GM18520 (cell line): ENCODE results near the gene MAPK6.

ENCODE experiments used
- ATAC-seq: cut with Tn5 transposase; IDR thresholded peaks from one replicate; pipeline ENCODE4 v1.9.1; 2021; ENCODE audit not compliant: unreplicated experiment

MAPK6 gene

DNA sequence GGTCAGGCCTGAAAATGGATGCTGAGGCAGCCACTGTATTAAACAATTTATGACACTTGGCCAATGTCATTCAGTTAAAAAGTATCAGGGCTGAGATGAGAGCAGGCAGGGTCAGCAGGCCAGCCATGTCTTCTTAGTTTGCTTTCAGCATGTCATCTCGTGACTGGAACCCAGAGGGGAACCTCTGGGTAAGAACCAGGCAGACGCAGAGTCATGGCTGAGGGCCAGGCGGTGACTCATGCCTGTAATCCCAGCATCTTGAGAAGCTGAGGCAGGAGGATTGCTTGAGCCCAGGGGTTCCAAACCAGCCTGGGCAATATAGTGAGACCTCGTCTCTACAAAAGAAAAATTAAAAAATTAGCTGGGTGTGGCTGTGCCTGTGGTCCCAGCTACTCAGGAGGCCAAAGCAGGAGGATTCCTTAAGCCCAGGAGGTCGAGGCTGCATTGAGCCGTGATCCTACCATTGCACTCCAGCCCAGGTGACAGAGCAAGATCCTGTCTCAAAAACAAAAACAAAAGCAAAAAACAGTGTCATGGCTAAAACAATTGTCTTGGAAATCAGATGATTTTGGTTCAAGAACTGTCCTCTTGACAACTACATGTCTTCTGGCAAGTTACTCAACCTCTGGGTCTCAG lies 81.9 kb downstream of the MAPK6 start:
- ATAC-seq: no peak

DNA sequence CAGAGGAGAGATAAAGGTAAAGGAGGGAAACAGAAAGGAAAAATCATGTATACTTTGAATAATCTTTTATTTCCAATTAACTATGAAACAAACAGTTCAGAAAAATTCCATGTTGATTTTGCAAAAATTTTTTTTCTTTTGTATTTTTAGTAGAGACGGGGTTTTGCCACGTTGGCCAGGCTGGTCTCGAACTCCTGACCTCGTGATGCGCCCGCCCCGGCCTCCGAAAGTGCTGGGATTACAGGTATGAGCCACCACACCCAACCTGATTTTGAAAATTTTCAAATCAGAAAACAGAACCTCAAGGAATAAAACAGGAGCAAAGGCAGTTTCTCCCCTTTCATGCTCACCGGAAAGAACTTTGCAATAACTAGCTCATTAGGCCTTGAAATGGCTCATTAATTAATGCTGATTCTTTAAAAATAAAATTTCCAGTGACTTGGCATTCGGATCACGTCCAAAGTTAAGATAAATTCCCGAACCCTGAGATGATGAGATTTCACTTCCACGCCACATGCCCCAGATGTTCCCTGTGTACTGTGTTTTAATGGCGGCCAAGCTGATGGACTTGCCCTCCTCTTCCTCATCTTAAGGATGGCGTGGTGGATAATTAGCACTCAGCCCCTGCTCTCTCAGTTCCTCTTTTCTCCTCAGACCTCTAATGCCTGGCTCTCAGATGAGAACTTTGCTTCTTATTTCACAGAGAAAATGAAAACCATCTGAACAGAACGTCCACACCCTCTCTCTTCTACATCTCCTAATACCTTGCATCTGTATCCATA lies 82.7 kb downstream of the MAPK6 start:
- ATAC-seq: peak; percentile 27

DNA sequence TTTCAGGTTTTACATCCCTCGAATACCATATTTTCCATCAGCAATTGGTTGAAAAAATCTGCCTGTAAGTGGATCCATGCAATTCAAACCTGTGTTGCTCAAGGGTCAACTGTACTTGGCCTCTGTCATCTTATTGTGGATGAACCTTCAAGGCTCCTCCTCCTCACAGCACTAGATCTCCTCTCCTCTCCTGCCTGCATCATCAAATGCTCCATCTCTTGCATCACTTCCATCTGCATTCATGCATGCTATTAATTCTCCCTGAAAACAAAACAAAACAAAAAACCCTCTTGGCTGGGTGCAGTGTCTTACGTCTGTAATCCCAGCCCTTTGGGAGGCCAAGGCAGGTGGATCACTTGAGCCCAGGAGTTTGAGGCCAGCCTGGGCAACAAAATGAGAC lies 83.4 kb downstream of the MAPK6 start:
- no peak for ATAC-seq

DNA sequence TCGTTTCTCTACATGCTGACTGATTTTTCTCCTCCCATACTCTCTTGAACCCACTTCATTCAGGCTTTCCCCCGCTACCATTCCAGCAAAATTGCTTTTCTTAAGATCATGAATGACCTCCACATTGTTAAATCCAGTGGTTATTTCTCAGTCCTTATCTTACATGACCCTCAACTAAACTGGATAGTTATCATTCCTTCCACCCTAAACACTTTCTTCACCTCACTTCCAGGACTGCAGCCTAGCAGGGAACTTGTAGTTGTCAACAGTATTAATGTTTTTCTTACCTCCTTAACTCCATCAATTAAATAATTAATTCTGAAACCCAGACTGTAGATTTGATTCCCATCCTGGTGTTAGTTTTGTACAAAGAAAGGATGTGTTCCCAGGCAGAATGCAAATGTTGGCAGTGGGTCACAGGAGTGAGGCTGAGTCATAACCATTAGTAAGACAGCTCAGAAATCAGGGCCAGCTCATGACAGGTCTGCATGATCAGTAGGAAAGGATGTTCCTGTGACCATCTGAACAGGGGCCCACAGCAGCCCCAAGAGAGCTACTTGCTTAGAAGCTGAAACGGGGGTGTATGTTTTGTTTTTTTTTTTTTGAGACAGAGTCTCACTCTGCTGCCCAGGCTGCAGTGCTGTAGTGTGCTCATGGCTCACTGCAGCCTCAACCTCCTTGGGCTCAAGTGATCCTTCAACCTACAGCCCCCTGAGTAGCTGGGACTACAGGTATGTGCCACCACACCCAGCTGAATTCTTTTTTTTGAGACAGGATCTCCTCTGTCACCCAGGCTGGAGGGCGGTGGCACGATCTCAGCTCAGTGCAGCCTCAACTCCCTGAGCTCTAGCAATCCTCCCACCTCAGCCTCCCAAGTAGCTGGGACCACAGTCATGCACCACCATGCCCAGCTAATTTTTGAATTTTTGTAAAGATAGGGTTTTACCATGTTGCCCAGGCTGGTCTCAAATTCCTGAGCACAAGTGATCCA lies 84.5 kb downstream of the MAPK6 start:
- ATAC-seq: peak; percentile 54

DNA sequence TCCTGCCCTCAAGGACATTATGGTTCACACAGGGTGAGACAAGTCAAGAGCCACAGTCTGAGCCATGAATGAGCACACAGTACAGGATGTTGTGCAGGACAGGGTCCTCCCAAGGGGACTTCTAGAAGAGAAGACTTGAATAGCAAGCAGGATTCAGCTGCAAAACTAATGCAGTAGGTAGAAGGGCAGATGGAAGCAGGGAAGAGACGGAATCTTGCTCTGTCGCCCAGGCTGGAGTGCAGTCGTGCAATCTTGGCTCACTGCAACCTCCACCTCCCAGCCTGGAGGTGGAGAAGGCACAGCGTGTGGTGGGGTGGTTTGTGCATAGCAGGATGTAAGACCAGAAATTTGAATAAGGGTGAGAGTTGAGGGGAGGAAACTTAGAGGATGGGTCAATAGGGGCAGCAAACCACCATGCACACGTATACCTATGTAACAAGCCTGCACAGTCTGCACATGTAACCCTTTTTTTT lies 85.5 kb downstream of the MAPK6 start:
- ATAC-seq: no peak

DNA sequence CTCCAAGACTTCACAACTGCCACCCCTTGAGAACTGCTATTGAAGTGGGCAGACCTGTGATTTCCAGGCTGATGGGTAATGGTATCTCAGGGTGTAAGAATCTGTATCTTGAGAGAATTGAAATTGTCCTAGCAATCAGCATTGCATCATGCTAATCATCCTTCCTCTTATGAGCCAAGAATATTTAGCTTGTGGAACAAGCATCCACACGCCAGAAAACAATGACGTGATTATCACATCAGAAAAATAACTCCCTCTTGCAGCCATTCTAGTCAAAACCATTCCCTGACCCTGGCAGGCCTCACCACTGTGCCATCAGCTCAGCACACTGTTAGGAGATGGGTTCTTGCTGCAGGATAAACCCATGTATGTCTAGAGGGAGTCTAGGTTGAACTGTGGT lies 86.8 kb downstream of the MAPK6 start:
- ATAC-seq: no peak

DNA sequence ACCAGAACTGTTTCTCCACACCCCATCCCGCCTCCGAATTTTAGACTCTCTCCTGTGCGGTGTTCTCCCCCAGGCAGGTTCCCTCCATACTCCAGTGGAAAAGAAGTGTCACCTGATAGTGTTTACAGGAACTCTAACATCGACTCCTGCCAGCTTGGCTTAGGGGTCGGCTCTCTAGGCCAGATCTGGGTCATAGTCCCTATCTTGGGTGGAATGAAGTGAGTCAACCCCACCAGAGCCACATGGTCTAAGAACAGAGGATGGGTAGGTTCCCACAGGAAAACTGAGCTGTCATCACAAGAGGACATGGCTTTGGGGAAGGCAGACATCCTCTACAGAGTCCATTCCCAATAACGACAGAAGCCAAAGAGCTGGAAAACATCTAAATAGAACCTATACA lies 87.6 kb downstream of the MAPK6 start:
- ATAC-seq: no peak

DNA sequence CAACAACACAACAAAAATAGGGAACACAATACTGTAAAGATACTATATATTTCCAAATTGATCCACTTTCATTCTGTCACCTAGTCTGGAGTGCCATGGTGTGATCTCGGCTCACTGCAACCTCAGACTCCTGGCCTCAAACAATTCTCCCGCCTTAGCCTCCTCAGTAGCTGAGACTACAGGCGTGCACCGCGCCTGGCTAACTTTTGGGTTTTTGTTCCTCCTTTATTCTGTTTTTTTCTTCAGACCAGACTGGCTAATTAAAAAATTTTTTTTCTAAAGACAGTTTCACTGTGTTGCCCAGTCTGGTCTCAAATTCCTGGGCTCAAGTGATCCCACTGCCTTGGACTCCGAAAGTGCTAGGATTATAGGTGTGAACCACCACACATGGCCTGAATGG lies 88.2 kb downstream of the MAPK6 start:
- no peak for ATAC-seq

DNA sequence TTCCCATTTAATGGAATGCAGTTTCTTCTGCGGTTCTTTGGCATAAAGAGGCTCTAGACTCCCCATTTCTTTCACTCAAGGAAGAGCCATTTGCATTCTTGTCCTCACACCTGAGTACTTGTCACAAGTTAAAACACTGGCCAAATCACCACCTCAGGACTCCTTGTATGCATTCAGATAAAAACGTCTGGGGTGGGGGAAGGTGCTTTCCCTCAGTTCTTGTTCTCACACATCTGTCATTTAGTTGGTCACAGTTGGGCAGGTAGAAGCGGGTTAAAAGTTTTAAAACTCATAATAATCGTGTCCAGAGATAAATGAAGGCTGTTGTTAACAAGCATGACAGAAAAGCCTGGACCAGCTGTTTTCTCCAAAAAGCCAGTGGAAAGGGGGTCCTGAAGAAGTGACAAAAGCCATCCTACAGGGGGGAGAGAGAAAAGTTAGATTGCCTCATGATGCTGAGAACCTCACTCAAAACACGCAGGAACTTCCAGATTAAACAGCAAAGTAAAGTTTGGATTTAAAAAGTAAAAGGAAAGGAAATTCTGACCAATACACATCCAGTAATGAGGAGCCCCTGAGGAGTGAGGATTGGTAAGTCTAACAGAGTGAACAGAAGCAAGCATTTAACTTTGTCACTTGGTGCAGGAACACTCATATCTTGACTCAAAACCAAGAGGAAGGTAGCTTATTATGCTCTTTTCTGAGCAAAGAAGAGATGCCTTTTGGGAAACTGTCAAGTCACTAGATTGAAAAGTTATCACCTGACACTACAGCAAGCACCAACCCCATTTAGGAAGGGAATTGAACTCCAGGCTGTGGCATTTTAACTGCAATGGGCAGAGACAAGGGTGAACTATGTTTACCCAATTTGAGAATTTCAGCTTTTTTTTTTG lies 90.8 kb downstream of the MAPK6 start:
- peak; percentile 54 for ATAC-seq

DNA sequence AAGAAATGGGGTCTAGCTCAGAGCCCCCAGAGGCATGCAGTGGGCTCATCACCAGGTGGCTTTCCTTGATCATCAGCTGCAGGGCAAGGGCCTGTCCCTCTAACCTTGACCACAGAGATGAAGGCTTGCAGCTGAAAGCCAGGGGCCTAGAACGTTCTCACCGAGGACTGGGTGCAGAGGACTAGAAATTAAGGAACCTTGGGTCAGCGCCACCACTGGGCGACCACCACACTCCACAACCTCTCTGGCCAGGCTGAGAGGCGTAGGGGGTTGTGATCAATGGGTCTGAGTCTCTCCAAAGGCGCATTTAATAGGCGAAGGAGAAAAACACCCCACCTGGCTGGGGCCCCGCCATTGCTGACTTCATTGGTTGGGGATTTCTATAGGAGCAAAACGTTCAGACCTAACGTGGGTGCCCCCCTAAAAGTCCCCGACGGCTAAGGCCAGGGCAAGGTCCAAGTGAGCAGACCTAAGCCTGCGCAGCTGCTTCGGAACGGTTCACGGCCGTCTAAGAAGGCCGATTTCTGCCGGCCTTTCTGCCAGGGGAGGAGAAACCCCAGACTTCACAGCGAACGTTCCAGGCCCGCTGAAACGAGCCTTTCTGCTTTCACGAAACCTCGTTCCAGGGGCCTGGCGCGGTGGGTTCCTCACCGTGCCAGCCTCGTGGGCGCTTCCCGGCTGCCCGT lies 92.6 kb downstream of the MAPK6 start:
- ATAC-seq: no peak

DNA sequence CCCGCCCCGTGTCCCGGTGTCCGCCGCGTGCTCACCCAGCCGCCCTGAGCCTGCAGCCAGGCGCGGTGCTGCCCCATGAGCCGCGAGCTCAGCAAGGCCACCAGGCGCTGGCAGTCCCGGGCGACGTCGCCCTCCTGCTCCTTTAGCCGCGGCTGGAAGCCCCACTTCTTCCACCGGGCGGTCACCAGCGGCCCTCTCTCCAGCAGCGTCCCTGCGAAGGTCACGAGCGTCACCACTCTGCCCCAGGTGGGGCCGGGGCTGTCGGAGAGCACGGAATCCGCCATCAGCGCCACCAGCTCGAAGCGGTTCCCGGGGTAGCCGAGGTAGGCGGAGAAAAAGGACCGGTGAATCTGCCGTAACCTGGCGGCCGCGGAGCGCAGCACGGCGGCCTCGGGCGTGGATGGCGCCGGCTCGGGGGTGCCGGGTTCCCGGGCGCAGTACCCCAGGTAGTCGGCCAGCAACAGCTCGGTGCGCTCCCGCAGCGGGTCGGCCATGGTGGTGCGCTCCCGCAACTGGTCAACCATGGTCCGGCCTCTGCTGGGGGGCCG lies 93.3 kb downstream of the MAPK6 start:
- no peak for ATAC-seq

DNA sequence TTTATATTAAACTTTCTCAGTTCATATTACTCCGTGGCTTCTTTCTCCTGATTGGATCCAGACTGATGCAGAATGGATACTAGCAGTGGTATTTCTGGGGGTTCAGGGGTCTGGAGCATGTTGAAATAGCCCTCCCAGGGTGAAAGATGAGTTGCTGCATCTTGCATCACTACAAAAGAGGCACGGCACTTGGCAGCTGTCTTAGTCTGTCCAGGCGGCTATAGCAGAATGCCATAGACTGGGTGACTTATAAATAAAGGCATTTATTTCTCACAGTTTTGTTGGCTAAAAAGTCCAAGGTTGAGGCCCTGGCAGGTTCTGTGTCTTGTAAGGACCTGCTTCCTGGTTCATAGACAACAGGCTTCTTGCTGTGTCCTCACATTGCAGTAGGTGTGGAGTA lies 94.2 kb downstream of the MAPK6 start:
- ATAC-seq: no peak

DNA sequence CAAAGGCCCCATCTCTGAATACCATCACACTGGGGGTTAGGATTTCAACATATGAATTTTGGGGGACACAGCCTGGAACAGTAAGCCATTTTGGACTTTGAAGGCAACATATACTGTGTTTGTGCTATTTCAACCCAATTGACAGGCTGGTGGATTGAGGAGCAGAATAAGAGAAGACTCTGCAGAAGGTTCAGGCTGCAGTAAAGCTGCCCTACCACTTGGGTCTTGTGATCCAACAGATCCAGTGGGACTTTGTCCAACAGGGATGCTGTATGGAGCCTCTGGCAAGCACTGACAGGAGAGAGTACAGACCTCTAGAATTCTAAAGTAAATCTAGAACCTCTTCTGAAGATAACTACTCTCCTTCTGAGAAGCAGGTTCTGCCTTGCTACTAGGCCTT lies 94.7 kb downstream of the MAPK6 start:
- no peak for ATAC-seq

DNA sequence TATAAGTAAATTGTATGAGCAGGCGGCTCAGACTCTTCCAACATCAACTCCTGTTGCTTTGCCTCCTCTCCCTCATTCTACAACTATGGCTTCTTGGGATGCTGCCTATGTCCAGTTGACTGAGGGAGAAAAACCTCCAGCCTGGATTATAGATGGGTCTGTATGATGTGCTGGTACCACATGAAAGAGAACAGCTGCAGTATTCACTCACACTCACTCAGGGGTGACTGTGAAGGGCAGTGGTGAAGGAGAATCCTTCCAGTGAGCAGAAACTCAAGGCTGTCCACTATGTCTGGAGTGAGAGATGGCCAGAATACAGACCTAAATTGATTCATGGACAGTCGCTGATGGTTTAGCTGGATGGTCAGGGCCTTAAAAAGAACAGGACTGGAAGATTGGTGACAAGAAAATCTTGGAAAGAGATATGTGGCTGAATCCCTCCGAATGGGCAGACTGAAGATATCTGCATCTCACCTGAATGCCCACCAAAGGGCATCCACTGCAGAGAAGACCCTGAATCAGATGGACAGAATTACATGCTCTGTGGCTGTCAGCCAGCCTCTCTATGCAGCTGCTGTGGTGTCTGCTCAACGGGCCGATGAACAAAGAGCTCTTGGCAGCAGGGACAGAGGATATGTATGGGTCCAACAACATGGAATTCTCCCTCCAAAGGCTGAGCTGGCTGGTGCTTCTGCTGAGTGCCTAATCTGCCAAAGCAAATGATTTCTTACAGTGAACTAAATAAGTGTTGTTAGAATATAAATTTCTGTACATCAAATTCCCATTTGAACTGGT lies 95.4 kb downstream of the MAPK6 start:
- ATAC-seq: no peak

DNA sequence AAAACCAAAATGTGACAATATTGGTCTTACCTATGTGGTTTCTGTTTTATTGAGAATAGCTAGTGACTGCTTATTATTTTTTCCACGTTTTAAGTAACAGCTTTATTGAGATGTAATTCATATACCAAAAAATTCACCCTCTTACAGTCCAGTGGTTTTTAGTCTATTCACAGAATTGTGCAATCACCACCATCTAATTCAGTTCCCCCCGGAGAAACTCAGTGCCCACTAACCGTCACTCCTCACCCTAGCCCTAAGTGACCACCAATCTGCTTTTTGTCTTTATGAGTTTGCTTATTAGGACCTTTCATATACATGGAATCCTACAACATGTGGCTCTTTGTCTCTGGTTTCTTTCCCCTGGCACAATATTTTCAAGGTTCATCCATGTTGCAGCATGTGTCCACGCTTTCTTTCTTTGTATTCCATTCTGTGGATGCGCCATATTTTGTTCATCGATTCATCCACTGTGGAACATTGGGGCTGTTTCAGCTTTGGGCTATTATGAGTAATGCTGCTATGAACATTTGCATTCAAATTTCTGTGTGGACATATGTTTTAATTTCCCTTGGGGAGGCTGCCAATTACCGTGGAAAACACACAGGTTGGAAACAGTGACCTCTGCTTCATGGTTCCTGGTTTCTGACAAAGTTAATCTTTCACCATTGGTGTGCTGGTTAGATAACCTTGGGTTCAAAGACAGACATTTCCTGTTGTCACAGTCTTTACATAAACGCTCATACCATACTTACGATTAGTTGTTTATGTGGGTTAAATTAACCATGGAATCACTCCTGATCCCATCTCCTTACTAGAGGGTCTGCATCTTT lies 96.8 kb downstream of the MAPK6 start:
- no peak for ATAC-seq
